22Rv1 (cell line): ENCODE data around the gene BOD1.

Experiments used
- H3K27ac ChIP-seq: fragments of 450-650 bp; 2 replicates; pipeline ENCODE4 v1.5.1; 2017
- ZFX ChIP-seq: fragments of 450-650 bp; IDR thresholded peaks from 2 replicates; pipeline ENCODE4 v1.6.1; 2017; ENCODE audit warnings: antibody characterized with exemption, borderline replicate concordance
- TF ChIP-seq, protein P1 (sequence below): fragments of 450-650 bp; IDR thresholded peaks from 2 replicates; pipeline ENCODE4 v1.5.1; 2017; ENCODE audit warnings: mild to moderate bottlenecking

The BOD1 gene

DNA sequence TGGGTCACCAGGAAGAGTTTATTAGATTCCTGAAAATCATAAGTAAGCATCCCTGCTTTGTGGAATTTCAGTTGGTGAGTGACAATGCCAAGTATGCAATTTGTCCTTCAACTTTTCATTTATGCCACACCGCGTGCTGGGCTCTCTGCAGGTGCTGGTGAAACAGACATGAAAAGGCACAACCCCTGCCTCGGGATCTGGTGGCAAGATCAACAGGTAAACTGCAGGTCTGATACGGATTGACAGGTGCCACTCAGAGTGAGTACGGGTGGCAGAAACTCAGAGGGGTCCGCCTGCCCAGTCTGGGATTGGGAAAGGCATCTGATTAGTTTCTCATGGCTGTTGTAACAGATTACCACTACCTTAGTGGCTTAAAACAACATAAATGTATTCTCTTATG lies 40.5 kb downstream of the BOD1 start:
- no peak overlapping the region for H3K27ac ChIP-seq
- TF ChIP-seq, protein P1, sequence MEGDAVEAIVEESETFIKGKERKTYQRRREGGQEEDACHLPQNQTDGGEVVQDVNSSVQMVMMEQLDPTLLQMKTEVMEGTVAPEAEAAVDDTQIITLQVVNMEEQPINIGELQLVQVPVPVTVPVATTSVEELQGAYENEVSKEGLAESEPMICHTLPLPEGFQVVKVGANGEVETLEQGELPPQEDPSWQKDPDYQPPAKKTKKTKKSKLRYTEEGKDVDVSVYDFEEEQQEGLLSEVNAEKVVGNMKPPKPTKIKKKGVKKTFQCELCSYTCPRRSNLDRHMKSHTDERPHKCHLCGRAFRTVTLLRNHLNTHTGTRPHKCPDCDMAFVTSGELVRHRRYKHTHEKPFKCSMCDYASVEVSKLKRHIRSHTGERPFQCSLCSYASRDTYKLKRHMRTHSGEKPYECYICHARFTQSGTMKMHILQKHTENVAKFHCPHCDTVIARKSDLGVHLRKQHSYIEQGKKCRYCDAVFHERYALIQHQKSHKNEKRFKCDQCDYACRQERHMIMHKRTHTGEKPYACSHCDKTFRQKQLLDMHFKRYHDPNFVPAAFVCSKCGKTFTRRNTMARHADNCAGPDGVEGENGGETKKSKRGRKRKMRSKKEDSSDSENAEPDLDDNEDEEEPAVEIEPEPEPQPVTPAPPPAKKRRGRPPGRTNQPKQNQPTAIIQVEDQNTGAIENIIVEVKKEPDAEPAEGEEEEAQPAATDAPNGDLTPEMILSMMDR: no peak
- TF ChIP-seq ZFX: no peak

DNA sequence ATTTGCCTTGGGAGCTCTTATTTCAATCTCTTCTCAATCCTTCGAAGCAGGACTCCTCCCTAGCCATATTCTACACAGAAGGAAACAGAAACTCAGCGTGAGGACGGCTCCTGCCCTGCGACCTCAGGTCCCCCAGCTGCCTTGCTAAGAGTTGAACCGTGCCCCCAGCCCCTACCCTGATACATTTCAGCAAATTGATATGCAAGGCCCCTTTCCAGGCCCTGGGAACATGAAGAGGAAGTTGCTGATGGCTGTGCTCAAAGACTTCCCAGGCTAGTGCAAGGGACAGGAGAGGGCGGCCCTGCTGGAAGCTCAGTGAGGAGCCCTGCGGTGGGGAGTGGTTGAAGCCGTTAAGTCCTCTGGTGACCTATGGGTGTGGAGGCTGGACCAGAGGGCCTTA lies 41.5 kb downstream of the BOD1 start:
- no peak overlapping the region for H3K27ac ChIP-seq
- no peak for TF ChIP-seq ZFX
- TF ChIP-seq, protein P1: no peak

DNA sequence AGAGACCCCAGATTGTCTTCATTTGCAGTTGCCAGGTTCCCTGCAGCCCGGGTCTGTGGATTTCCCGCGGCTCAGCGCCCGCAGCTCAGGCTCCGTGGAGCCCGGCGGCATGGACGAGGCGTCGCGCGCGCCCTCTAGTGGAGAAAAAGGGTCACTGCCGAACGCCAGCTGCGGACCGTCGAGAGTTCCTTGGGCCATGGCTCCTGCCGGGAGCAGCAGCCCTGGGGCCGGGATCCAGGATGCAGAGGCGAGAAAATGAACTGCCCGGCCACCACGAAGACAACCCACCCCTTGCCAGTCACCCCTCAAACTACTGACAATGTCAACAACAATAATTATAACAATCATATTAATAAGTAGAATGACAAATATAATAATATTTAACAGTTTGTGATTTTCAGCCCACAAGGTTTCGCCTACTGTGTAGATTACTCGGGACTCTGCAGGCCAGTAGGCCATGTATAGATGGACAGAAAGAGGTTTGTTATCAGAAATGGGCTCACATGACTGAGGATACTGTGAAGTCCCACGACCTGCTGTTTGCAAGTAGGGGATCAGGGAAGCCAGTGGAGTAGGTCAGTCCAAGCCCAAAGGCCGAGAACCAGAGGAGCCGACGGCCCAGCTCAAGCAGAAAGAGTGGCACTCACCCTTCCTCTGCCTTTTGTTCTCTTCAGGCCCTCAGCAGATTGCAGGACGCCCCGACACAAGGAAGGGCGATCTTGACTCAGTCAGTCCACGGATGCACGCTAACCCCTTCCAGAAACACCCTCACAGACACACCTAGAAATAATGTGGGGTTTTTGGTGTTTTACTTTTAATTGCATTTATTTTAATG lies 43.1 kb downstream of the BOD1 start:
- H3K27ac ChIP-seq: no peak overlapping the region
- TF ChIP-seq, protein P1: peak; percentile 98
- no peak for TF ChIP-seq ZFX

DNA sequence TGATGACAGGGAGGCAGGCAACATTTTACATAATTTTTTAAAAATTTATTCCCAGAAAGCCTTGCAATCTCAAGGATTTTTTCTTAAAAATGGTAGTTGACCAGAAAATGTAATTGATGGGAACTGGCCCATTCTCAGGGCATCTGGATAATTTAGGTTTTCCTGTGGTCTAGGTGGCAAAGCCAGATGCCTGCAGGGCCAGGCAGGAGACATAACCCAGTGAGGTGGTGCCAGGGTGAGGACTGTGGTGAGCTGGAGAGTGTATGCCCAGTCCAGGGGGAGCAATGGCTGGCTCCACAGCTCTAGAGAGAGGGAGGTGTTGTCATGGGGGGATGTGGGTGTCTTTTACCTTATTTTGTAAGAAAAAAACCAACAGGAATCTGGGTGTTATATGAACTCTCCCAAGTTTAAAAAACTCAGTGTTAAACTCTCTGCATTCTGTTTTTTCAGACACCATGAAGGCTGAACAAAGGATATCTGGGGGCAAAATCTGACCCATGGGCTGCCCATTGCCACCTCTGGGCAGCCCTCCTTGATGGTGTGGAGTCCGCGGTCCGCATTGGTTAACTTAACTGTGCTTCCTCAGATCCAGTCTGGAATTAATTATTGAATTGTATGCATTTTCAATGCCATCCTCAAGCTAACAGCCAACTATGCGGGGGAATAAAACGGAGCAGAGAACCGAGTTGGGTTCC lies 43.9 kb downstream of the BOD1 start:
- no peak for TF ChIP-seq ZFX
- TF ChIP-seq, protein P1: no peak
- no peak overlapping the region for H3K27ac ChIP-seq

DNA sequence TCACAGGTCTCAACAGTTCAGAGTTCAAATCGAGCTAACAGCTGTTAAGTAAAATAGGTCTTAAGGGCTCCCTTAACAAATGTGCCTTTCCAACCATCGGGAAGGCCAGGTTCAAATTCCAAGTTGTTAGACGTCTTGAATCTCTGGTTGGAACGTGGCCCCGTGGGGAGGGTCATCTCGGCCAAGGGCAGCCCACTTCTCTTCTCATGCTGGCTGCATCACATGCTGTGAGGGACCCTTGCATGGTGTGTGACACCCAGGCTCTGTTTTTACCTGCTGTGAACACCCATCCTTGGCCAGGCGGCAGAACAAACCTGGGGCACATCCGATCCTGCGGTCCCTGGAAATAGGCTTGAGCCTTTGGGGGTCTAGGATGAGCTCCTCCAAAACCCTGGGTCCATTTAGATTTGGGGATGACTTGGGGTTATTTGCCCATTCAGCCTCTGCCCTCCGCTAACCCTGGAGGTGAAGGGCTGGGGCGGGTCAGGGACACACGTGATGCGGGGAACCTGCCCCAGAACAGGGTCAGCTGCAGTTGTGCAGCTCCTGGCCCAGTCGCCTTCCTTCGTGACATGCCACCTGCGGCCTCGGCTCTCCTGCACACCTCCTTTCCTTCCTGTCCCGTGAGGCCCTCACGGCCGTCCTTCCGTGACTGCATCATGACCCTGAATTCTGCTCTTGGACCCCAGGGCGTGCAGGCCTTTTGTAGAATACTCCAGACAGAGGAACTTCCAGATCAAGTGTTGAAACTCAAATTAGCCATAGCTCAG lies 45.9 kb downstream of the BOD1 start:
- TF ChIP-seq, protein P1: no peak
- no peak for TF ChIP-seq ZFX
- H3K27ac ChIP-seq: no peak overlapping the region

DNA sequence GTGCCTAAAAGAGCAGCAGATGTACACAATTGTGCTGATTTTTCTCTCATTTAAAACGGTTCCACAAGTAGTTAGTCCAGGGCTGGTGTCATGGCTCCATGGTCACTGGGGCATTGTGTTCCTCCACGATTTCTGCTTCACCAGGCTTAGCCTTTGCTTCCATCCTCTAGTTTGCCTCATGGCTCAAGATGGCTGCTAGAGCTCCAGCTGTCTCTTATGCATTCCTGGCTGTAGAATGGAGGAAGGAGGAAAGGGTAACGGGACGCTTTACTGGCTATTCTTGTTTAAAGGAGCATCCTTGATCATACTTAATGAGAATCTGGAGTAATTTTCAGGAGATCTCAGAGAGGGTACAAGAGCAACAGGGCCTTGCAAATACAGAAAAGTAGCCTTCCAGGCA lies 47.7 kb downstream of the BOD1 start:
- TF ChIP-seq ZFX: no peak
- TF ChIP-seq, protein P1: no peak

DNA sequence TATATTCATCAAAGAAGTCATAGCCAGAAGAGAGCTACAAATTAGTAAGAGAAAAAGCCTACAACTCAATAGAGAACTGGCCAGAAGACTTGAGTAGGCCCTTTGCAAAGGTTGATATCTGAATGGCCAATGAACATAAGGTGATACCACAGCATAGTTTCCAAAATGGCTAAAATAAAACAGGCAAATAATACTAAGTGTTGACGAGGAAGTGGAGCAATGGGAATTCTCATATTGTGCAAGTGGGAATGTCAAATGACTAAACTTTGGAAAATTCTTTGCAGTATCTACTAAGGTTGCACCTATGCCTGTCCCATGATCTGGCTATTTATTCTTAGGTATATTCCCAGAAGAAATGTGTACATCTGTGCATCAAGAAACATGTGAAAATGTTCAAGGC lies 48.3 kb downstream of the BOD1 start:
- no peak for TF ChIP-seq ZFX
- TF ChIP-seq, protein P1: no peak
- H3K27ac ChIP-seq: no peak overlapping the region

More for the DNA sequence above, 47.7 kb downstream of the BOD1 start:
- no peak overlapping the region for H3K27ac ChIP-seq
